Erythroblast (primary cell): Measurements from ENCODE around the gene DNAJC6.

ENCODE experiments used
- DNase-seq, 2 experiments: peaks; one replicate each; lab custom pipeline; 2025; lab: John Stamatoyannopoulos, UW
- GATA1 ChIP-seq: IDR thresholded peaks from 2 replicates; pipeline ENCODE4 v1.6.1; 2011; ENCODE audit warnings: low read depth, mild to moderate bottlenecking, control low read depth, low read length, moderate library complexity
- POLR2A ChIP-seq: IDR thresholded peaks from 2 replicates; pipeline ENCODE4 v1.6.1; 2011; ENCODE audit warnings: mild to moderate bottlenecking, low read length

The DNAJC6 gene

DNA sequence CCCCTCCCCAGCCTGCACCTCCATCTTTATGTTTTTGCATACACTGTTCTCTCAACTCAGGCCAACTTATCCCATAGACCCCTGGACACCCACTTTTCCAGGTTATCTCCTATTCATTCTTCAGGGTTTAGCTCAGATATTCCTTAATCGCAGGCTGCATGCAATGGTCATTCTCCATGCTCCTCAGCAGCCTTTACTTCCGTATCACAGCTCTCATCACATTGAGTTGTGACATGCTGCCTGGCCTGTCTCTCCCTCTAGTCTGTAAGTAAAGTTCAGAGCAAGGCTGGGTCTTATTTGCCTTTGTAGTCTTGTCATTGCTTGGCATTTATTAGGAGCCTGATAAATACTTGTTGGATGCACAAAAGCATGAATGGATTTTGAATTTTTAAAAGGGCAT lies 6.9 kb downstream of the DNAJC6 start:
- TF ChIP-seq GATA1 (no peak), POLR2A (no peak)
- peak; percentile 48 to 54 for DNase-seq

DNA sequence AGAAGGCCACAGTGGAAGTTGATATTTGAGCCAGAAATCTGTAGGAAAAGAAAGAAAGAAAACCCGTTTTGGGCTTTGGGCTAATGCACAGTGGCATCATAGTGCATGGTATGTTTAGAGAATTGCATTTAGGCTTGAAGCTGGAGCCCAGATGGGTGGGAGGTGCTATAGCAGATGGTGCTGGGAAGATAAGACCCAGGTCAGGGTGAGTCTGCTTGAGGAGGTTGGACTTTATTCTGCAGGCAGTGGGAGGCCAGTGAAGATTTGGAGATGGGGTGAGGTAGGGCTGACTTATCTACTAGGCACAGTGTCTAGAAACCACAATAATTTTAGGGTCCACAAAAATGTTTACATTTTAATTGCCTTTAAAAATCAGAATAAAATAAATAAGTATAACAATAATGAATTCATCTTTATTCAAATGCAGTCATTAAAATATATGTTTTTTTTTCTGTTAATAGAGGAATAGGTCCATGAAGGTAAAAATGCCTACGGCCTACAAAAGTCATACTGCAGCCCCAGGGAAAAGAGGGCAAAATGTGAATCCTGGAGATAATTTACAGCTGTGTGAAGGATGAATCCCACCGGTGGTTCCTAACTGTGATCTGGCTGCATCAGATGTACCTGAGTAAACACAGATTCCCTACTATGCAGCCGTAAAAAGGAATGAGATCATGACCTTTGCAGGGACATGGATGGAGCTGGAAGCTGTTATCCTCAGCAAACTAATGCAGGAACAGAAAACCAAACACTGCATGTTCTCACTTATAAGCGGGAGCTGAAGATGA lies 8.7 kb downstream of the DNAJC6 start:
- peak; percentile 96 to 99 for DNase-seq
- TF ChIP-seq GATA1, result peak; percentile 91
- TF ChIP-seq POLR2A, result peak; percentile 51

DNA sequence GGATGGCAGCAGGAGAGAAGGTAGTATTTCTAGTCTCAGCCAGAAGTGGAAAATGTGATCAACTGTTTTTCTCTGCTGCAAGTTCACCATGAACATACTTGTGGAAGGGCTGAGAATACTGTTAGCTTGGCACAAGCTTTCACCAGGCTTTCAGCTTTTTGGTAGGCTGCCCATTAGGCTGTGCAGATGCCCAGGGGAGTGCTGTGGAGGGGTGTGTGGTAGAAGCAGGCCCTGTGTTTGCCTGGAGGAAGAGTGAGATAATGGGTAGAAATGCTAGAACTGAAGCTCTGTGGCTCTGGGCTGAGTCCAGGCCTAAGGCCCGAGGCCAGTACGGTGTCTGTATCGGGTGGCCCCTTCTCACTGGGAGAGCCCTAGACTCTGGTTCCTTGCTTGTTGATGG lies 9.8 kb downstream of the DNAJC6 start:
- DNase-seq, result peak; percentile 40 to 50
- TF ChIP-seq POLR2A (no peak), GATA1 (no peak)

DNA sequence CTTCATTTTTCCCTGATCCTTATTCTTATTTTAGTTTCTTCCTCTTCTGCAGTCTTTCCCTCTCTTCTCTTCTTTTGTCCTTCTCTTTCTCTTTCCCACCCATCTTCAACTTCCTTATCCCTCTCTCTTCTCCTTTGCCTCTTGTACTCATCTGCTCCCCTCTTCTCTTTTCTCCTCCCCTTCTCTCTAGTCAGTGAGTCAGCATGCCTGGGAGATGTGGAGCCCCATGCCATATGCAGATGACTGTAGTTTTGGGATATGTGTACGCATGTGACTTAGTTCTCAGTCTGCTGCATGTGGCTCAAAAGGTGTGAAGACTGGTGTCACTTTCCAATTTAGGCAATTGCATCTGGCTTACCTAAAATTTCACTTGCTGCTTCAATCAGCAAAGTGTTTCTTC lies 10.4 kb downstream of the DNAJC6 start:
- TF ChIP-seq POLR2A (no peak), GATA1 (no peak)
- DNase-seq, result peak; percentile 45 to 60

DNA sequence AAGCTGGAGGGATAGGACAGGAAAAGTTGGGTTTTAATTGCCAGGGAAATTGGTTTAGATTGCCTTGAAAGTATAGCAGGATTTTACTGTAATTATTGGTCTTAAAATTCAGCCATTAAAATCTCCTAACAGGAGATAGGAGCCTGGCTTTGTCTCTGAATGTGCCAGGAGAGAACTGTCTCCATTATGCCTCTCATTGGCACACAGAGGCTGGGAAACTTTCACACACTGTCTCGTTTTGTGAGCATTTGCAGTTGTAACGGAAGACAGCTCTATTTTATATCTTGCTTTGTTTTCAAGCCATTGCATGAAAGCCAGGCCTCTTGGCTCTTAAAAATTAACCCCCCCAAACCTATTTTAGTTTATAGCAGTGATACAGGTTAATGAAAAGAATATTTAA lies 12.5 kb downstream of the DNAJC6 start:
- TF ChIP-seq GATA1 (no peak), POLR2A (no peak)
- DNase-seq, result no peak

DNA sequence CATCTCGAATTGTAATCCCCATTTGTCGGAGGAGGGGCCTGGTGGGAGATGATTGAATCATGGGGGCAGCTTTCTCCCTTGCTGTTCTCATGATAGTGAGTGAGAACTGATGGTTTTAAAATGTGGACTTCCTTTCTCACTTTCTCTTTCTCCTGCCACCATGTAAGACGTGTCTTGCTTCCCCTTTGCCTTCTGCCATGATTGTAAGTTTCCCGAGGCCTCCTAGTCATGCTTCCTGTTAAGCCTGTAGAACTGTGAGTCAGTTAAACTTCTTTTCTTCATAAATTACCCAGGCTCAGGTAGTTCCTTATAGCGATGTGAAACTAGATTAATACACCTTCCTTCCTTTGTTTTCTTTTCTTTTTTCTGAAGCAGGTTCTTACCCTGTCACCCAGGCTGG lies 13.9 kb downstream of the DNAJC6 start:
- peak; percentile 22 to 32 for DNase-seq
- no peak for TF ChIP-seq GATA1
- no peak for TF ChIP-seq POLR2A

DNA sequence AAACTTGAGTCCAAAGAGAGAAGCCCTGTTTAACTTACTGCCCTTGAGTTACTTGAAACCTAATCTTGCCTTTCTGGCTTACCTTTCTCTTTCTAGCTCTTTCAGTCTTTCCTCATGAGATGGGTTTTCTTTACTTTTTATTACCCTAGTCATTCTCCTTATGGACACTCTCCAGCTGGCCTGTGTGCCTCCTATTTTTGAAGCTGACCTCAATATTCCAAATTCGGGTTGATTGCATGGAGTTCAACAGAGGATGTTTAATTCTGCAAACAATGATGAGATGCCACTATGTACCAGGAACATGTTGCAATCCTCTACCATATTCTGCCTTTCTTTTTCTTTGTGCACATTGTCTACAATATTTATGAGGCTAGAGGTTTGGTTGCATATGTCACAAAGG lies 20.7 kb downstream of the DNAJC6 start:
- TF ChIP-seq GATA1 (no peak), POLR2A (no peak)
- no peak for DNase-seq

DNA sequence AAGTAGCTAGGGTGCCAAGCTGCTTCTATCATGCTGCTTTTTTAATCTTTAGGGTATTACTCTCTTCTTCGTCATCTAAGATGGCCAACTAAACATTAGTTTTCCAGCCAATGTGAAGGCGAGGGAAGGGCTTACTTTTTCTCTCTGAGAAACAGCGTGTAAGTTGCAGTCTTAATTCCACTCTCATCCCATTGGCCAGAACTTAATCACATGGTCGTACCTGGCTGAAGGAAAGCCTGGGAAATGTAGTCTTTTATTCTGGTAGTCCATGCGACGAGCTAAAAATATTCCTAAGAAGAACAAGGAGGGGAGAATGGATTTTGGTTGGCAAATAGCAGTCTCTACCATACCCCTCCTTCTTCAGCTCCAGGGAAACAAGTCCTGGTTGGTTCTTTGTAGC lies 21.5 kb downstream of the DNAJC6 start:
- TF ChIP-seq GATA1 (no peak), POLR2A (no peak)
- DNase-seq, result no peak

DNA sequence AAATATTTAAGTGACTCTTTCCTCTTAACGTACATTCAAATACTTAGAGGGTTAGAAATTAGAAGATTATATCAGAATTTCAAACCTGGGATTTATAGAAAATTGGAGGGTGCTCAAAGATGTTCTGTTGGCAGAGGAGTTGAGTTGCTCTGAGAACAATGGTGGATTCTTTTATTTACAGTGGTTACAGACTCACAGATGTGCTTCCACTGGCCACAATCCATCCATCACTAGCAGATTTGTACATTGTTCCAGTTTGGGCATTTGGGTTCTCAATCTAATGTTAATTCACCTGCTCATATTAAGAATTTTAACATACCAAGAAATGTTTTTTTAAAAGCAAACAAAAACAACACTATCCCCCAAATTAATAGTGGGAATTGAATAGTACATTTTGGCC lies 23.5 kb downstream of the DNAJC6 start:
- TF ChIP-seq POLR2A (no peak), GATA1 (no peak)
- no peak for DNase-seq

DNA sequence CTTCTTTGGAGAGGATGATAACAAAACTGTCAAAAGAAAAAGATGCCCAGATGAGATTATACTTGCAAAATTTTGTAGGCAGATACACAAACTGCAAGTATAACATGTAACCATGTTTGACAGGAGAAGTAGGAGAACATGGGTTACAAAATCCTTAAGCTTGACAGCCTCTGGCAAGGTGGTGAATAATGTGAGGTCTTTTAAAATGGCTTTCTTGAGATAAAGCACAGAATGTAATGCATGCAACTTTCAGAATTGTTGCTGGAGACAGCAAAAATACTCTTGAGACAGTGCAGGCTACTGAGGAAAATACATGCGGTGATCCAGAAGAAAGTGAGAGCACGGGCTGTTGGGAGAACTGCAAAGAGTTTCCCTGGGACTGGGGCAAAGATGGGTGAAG lies 24.7 kb downstream of the DNAJC6 start:
- no peak for DNase-seq
- TF ChIP-seq GATA1 (no peak), POLR2A (no peak)

DNA sequence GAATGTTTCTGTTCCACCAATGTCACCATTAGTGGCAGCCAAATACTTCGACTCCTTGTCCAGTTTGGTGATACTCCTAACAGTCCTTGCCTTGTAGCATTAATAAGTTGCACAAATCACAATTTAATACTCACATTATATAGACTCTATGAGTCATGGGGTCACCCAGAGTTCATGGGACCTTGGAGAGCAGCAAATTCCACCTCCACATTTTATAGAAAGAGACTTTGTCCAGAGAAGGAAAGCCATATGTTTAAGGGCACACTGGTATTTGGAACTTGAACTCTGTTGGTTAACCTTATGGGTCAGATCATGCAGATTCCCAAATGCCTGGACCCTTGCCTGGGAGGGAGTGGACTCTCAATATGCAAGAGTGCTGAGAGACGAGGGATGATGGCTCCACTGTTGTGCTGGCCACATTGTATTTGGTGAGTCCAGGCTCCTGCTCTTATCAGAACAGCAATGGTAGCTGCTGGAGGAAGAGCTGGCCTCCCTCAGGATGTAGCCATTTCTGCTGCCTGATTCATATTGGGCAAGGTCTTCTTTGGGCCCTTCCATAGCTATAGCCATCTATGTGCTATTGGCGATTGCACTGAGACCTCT lies 30.6 kb downstream of the DNAJC6 start:
- DNase-seq, result peak; percentile 24 to 31
- TF ChIP-seq POLR2A (no peak), GATA1 (no peak)

DNA sequence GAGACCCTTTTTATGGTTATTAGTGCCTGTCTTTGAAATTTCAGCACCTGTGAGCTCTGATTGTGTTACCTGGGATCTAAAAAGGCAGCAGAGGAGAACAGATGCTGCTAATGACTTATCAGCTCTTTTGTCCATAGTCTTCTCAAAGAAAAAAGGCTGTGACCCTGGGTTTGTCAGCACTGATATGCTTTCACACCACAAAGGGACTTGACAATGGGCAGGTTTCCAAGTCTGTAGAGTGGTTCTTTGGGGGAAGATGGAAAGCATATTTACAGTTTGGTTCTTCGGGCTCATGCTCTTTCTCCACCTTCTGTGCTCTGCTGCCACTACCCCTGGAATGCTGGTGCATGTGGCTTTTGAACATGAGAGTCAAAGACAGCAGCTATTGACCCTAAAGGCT lies 32.0 kb downstream of the DNAJC6 start:
- TF ChIP-seq POLR2A, result no peak
- no peak for TF ChIP-seq GATA1
- DNase-seq, result peak in 1 of 2 experiments; percentile 43

DNA sequence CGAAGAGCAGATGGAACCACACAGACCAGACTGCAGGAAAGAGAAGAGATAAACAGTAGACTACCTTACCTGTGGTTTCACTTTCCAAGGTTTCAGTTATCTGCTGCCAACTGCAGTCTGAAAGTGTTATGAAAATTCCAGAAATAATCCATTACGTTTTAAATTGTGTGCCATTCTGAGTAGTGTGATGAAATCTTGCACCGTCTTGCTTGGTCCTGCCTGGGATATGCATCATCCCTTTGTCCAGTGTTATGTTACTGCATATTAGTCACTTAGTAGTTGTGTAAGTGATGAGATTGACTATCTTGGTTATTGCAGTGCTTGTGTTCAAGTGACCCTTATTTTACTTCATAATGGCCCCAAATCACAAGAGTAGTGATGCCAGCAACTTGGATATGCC lies 33.9 kb downstream of the DNAJC6 start:
- TF ChIP-seq POLR2A (no peak), GATA1 (no peak)
- peak in 1 of 2 experiments; percentile 23 for DNase-seq

DNA sequence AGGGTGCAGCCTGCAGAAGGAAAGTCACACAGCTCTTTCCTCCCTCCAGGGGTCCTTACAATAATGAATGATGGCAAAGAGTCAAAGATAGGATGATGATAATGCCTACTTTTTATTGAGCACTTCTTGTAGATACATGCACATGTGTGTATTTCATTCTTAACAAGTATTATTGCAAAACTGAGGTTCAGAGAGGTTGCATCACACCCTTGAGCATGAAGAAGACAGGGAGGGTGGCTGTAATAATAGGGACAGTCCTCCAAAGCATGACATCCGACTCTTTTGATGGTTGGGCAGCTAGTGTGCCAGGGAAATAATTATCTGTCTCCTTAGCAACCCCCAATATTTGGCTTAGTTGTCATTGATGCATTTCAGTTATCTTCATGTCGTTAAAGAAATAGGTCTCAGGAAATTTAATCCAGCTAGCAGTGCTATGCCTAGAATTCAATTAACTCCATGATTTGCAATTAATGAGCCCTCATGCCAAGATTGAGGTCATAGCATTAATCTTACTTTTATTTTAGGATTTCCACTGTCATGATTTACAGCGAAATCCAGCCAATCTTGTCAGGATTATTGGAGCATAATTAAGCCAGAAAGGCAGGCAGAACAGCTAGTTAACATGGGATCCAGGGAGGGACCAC lies 35.0 kb downstream of the DNAJC6 start:
- TF ChIP-seq GATA1 (no peak), POLR2A (no peak)
- DNase-seq, result peak in 1 of 2 experiments; percentile 21

DNA sequence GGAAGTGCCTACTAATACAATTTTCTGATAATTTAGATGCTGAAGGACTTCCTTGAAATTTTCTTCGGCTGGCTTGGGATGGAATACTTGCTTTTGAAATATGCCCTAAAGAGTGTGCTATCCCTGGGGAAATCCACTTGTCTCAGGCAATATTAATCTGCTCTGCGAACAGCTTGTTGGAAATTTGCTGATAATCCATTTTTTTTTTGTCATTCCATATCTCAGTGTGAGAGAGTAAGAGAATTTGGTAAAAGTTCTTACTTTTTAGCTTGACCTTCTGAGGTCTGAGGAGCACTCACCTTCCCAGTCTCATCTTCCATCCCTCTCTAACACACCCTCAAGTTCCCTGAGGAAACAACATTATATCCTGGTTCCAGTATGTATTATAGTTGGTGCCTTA lies 36.8 kb downstream of the DNAJC6 start:
- DNase-seq, result no peak
- no peak for TF ChIP-seq GATA1
- no peak for TF ChIP-seq POLR2A
